Right lobe of liver (tissue), 6 donors: ENCODE measurements around the gene FKBP15. TPM values are rescaled to one million over a fixed set of nuclear protein-coding genes. Genes with fewer than 3 reads are reported as not detected.
A peak's percentile ranks its signal among the peaks of the same experiment; 100 is the strongest.

Experiments used
- ATAC-seq, 4 donors: fragments of 200-7000 bp; cut with Tn5 transposase; one replicate each; pipeline ENCODE4 v1.9.1; 2020; ENCODE audit warnings: mild to moderate bottlenecking in 4 of 4, moderate library complexity in 4 of 4
- DNase-seq, 3 donors: peaks; one replicate each; pipeline ENCODE4 v3.0.0-alpha.2; 2020
- H3K27ac ChIP-seq, 3 donors: fragments of 200-600 bp; one replicate each; pipeline ENCODE4 v1.8.0; 2022
- H3K27me3 ChIP-seq, 2 donors: fragments of 200-600 bp; one replicate each; pipeline ENCODE4 v1.8.0; 2022
- H3K36me3 ChIP-seq, 4 donors: fragments of 200-600 bp; sonication (generic) in 1 of 4; one replicate each; pipeline versions ENCODE4 v1.5.1 to v1.8.0; 2017 to 2022; ENCODE audit warnings: control low read depth in 1 of 4
- H3K4me1 ChIP-seq, 4 donors: fragments of 200-600 bp; sonication (generic) in 1 of 4; one replicate each; pipeline versions ENCODE4 v1.5.1 to v1.8.0; 2017 to 2022; ENCODE audit warnings: control low read depth in 1 of 4
- H3K4me3 ChIP-seq, 3 donors: fragments of 200-600 bp; one replicate each; pipeline ENCODE4 v1.8.0; 2022
- H3K9me3 ChIP-seq, 4 donors: fragments of 200-600 bp; sonication (generic) in 1 of 4; one replicate each; pipeline versions ENCODE4 v1.5.1 to v1.8.0; 2017 to 2022; ENCODE audit warnings: control low read depth in 1 of 4
- CTCF ChIP-seq, 4 donors: fragments of 200-600 bp in 3 of 4; fragments of 450-650 bp in 1 of 4; IDR thresholded peaks; one replicate each; pipeline versions ENCODE4 v1.5.1 to v1.8.0; 2016 to 2022; ENCODE audit warnings: antibody characterized with exemption in 4 of 4, mild to moderate bottlenecking in 2 of 4
- POLR2A ChIP-seq: fragments of 450-650 bp; IDR thresholded peaks from one replicate; pipeline ENCODE4 v1.6.1; 2017; ENCODE audit warnings: antibody characterized with exemption, mild to moderate bottlenecking
- WGBS: methylation state at CpG from one replicate; pipeline ENCODE4 v1.1.6; 2018; ENCODE audit warnings: low coverage, low lambda C conversion rate; ENCODE audit not compliant: insufficient coverage; ENCODE audit errors: missing lambda C conversion rate; 5-methylcytosine and 5-hydroxymethylcytosine counted together
- intact Hi-C, 2 donors: fragments of 100-400 bp; cut with DNase I; formaldehyde crosslinking; loops; one replicate each; pipeline versions ENCODE4 v1.11.2 to v1.14.1; 2022
- total RNA-seq, 6 experiments: library from RNA; depleted of rRNA in 2 of 6; stranded (reverse); fragments of >200 nt in 2 of 6; fragmentation: NEBNext Ultra II Directional in 3 of 6; extraction: Animal tissue kit (Norgen Biotek cat#: 25700) in 3 of 6; gene quantifications; one replicate each; pipeline versions ENCODE4 v1.1.0 to v1.2.4, GENCODE V29; 2016 to 2023
- donor health status: DM: no; HTN: yes; CAD: no.
- donor health status: DM: no; HTN: no; CAD: no.
- donor health status: DM: no; HTN: no; CAD: no.
- donor health status: DM: no; HTN: yes; CAD: no.
- donor health status: DM: no; HTN: yes; CAD: no.

Gene FKBP15
- total RNA-seq, 6 experiments from 2014 or later: 11.1 to 17.2 (median 12.8) TPM

DNA sequence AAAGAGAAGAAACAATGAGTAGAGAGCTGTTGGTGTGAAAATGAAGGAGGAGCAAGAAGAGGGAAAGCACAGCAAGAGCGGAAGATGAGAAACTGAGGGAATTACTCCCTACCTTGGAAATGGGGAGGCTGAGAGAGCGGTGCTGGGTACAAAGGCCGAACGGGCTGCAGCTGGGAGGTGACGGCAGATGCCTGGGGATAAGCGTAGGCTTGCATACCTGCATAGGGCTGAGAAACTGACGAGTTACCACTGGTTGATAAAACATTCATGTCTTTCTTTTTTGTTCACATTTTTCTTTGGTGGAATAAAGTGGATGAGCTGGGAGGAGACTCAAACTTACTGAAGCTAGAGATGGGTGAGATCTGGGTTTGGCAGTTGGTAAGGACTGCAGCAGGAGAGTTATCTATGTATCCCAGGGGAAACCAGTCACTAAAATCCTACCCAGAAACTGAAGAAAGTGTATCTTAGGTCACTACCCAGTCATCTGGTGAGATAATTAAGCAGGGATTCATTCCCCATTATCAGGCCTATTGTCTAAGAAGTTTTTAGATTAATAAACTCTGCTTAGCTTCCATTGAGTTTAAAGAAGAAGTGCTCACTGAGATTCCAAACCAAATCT is 34.8 kb downstream of the FKBP15 start:
- no peaks in the 10 kb centered on the region for H3K27me3 ChIP-seq
- no peaks in the 10 kb centered on the region for H3K9me3 ChIP-seq
- no peaks in the 10 kb centered on the region for H3K4me1 ChIP-seq
- no peak for DNase-seq
- no peak for ATAC-seq
- no peak overlapping the region for H3K27ac ChIP-seq
- intact Hi-C loops: no loop called here
- H3K4me3 ChIP-seq: no peak overlapping the region
- TF ChIP-seq CTCF (IDR thresholded peaks at IDR 0.05) (no peak), POLR2A (no peak)
- H3K36me3 ChIP-seq: peaks cover 0 to 67% (median 37%) of the 10 kb centered on the region in 4 donors
- 92% methylated on average over 7 of the region's 7 CpGs for WGBS

GRCh38 chr9:113185271-113185670 is 35.8 kb downstream of the FKBP15 start:
- intact Hi-C loops: no loop called here
- WGBS: 88% methylated on average over 4 of the region's 4 CpGs
- H3K4me1 ChIP-seq: no peaks in the 10 kb centered on the region
- TF ChIP-seq CTCF (IDR thresholded peaks at IDR 0.05): no peak
- no peak for TF ChIP-seq POLR2A
- H3K36me3 ChIP-seq: peaks cover 0 to 74% (median 37%) of the 10 kb centered on the region in 4 donors
- H3K9me3 ChIP-seq: no peaks in the 10 kb centered on the region
- DNase-seq (no peak), ATAC-seq (peak in 1 of 4 donors; percentile 25)
- no peak overlapping the region for H3K27ac ChIP-seq
- no peaks in the 10 kb centered on the region for H3K27me3 ChIP-seq
- no peak overlapping the region for H3K4me3 ChIP-seq

DNA sequence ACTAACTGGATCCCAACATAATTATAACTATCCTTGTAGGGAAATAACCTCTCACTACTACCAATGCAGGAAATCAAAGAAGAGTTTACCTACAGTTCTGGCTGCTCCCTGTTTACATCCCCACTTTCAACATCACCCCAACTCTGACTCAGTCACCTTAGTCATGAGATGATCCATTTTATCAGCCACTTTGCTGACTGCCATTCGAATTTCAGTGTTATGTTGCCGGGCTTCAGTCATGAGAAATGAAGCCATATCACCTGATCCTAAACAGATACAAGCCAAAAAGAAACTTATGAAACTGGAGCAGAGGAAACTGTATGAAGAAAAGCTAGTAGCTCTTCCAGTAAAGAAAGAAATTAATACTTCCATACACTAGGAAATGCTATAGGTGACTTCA is 36.5 kb downstream of the FKBP15 start:
- intact Hi-C loops: no loop called here
- Histone ChIP-seq H3K27ac (no peak overlapping the region), H3K9me3 (no peaks in the 10 kb centered on the region), H3K4me3 (no peak overlapping the region), H3K36me3 (peaks cover 0 to 74% (median 39%) of the 10 kb centered on the region in 4 donors), H3K4me1 (no peaks in the 10 kb centered on the region), H3K27me3 (no peaks in the 10 kb centered on the region)
- DNase-seq (no peak), ATAC-seq (no peak)
- TF ChIP-seq CTCF (IDR thresholded peaks at IDR 0.05) (no peak), POLR2A (no peak)
- WGBS: 72% methylated on average over 2 of the region's 2 CpGs

DNA sequence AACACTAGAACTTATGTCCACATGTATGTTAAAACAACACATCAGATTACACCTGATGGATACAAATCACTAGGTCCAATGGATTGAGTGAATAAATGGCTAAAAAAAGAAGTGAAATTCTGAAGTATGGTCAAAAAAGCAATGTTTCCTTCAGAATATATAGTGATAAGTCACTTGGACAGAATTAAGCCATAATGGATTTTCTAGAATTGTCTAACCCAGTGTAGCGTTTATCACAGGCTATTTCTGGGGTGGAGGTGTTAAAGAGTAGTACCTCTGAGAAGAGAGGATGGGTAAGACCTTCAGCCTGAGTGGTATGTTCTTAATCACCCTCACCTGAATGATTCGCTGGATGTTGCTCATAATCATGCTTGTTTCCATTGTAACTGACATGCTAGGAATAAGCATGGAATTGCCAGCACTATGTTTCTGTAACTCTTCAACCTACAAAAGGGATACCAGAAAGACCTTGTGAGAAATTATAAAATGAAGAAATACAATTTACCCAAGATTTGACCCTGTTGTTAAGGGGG is 37.1 kb downstream of the FKBP15 start:
- Histone ChIP-seq H3K36me3 (peaks cover 0 to 75% (median 39%) of the 10 kb centered on the region in 4 donors), H3K27me3 (no peaks in the 10 kb centered on the region), H3K4me1 (no peaks in the 10 kb centered on the region), H3K4me3 (no peak overlapping the region), H3K9me3 (no peaks in the 10 kb centered on the region), H3K27ac (no peak overlapping the region)
- no peak for ATAC-seq
- 100% methylated on average over 1 of the region's 2 CpGs for WGBS
- no peak for DNase-seq
- intact Hi-C loops: no loop called here
- TF ChIP-seq POLR2A: no peak
- TF ChIP-seq CTCF (IDR thresholded peaks at IDR 0.05): no peak
